Activated T-cell treated with anti-CD3 and anti-CD28 coated beads, Interleukin-2, amount 50 U/mL, for 48 hours (primary cell): ENCODE measurements around the gene GNAS.
"Not testable (repeated sequence)": the region's sequence is repeated elsewhere in the genome, so short reads cannot be mapped to it uniquely, and the experiment has no call there.

ENCODE experiments used
- DNase-seq, 2 experiments: peaks; one replicate each; pipeline ENCODE4 v3.0.0-alpha.2; 2020

Gene GNAS

GRCh38 chr20:58938541-58938940 is 86.0 kb downstream of the GNAS start:
- DNase-seq: no peak

- DNase-seq: no peak
Observed at GRCh38 chr20:58941471-58941870, 89.0 kb downstream of the GNAS start.

- DNase-seq: no peak
Observed at GRCh38 chr20:58942549-58942948, 90.0 kb downstream of the GNAS start.

- DNase-seq: no peak
Observed at GRCh38 chr20:58944610-58945009, 92.1 kb downstream of the GNAS start.

- DNase-seq: no peak
Observed at GRCh38 chr20:58945965-58946631, 93.6 kb downstream of the GNAS start.

- not testable (repeated sequence) for DNase-seq
Observed at GRCh38 chr20:58947797-58948388, 95.4 kb downstream of the GNAS start.

GRCh38 chr20:58950603-58951002 is 98.1 kb downstream of the GNAS start:
- DNase-seq: no peak

GRCh38 chr20:58953050-58953449 is 100.5 kb downstream of the GNAS start:
- no peak for DNase-seq

GRCh38 chr20:58956078-58956477 is 103.6 kb downstream of the GNAS start:
- no peak for DNase-seq

GRCh38 chr20:58959652-58960051 is 107.1 kb downstream of the GNAS start:
- no peak for DNase-seq
